ENCODE results near the gene MPDU1. TPM values are rescaled to one million over a fixed set of nuclear protein-coding genes. Genes with fewer than 3 reads are reported as not detected.
"Not testable (repeated sequence)": the region's sequence is repeated elsewhere in the genome, so short reads cannot be mapped to it uniquely, and the experiment has no call there.

The MPDU1 gene
- total and polyA plus RNA-seq, 2 of the 4 experiments (the other 2 are of a cell fraction) = 135 to 149 TPM

DNA sequence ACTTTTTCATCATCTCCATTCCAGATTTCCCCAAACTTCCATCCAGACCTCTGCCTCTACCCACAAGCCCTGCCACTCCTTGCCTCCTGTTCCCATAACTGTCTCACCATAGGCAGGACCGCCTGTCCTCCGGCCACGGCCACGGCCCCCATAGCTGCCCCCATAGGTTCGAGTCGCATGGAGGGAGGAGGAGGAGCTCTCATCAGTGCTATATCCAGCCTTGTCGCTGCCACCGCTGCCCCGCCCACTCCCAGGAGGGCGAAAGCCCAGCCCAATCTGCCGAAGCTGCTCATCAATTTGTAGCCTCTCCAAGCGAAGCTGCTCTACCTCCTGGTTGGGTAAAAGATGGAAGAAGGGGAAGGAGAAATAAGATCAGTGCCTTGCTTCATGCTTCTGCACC lies 9.6 kb downstream of the MPDU1 start:
- Histone ChIP-seq H2BK5ac (ENCODE audit: low read depth, low read length, poor library complexity, severe bottlenecking) (no peak overlapping the region), H3K4me1 (ENCODE audit: control insufficient read depth, insufficient read depth, low read length) (peaks cover 16% of the 10 kb centered on the region), H2AK9ac (replicated peaks; ENCODE audit: low read depth, low read length, poor library complexity) (no peak overlapping the region), H3K18ac (ENCODE audit: low read depth, low read length) (no peak overlapping the region), H3K9ac (ENCODE audit: low read depth, low read length) (no peak overlapping the region), H2AK5ac (ENCODE audit: low read depth, low read length) (no peak overlapping the region), H4K8ac (ENCODE audit: low read depth in 2 of 2, low read length in 2 of 2) (no peak overlapping the region), H4K5ac (ENCODE audit: low read depth, low read length) (no peak overlapping the region), H3K4ac (ENCODE audit: low read depth, low read length) (no peak overlapping the region), H3K9me1 (ENCODE audit: insufficient read depth, low read length) (no peaks in the 10 kb centered on the region), H2BK20ac (ENCODE audit: low read depth, low read length) (no peak overlapping the region), H2AFZ (replicated peaks; ENCODE audit: low read length, poor library complexity) (no peak overlapping the region), H4K20me1 (ENCODE audit: insufficient read depth, low read length) (peaks cover 1% of the 10 kb centered on the region; the same call in 1 of the 2 replicates), H2BK120ac (ENCODE audit: low read depth, low read length) (no peak overlapping the region), H3K27me3 (ENCODE audit: control insufficient read depth, insufficient read depth, low read length) (no peaks in the 10 kb centered on the region), H3K27ac (ENCODE audit: insufficient read depth, low read length) (no peak overlapping the region), H3K36me3 (ENCODE audit: control insufficient read depth, insufficient read depth, low read length) (peaks cover 62% of the 10 kb centered on the region), H4K91ac (ENCODE audit: insufficient read depth, low read depth, low read length) (no peak overlapping the region), H3K14ac (replicated peaks; ENCODE audit: low read depth, low read length) (no peak overlapping the region), H3K9me3 (ENCODE audit: control insufficient read depth, insufficient read depth, low read length) (no peaks in the 10 kb centered on the region), H3K4me3 (ENCODE audit: insufficient read depth, low read depth, low read length) (no peak overlapping the region), H2BK15ac (ENCODE audit: low read depth, low read length) (no peak overlapping the region), H3K56ac (ENCODE audit: extremely low read depth, insufficient read depth, low read length) (no peak overlapping the region), H3K4me2 (ENCODE audit: low read depth, low read length) (no peak overlapping the region), H3K79me1 (ENCODE audit: low read depth in 1 of 2, low read length in 2 of 2) (peaks cover 11 to 39% of the 10 kb centered on the region in 2 experiments), H3K23ac (ENCODE audit: low read depth, low read length) (no peak overlapping the region)
- in situ Hi-C loops (cut with MboI; ENCODE audit: low sequenced_read_pairs) (no loop called here), intact Hi-C loops (cut with micrococcal nuclease) (no loop called here), dilution Hi-C loops (cut with HindIII; ENCODE audit: low sequenced_read_pairs, unreplicated experiment) (no loop called here)
- DNase-seq (no peak), ATAC-seq (ENCODE audit: low read depth) (no peak)
- POLR2A ChIA-PET (ENCODE audit: unreplicated experiment) = no interaction called here
- CTCF ChIA-PET = no interaction called here
- no CpG with 5 or more reads among the region's 12 CpGs for WGBS, 2 experiments (ENCODE audit: extremely low coverage in 2 of 2, insufficient read length in 1 of 2)
- TF ChIP-seq CHD1 (IDR thresholded peaks at IDR 0.05; ENCODE audit: low read depth, low read length) = no peak
- BruUV-seq (replicated peaks) = no TSS peak

DNA sequence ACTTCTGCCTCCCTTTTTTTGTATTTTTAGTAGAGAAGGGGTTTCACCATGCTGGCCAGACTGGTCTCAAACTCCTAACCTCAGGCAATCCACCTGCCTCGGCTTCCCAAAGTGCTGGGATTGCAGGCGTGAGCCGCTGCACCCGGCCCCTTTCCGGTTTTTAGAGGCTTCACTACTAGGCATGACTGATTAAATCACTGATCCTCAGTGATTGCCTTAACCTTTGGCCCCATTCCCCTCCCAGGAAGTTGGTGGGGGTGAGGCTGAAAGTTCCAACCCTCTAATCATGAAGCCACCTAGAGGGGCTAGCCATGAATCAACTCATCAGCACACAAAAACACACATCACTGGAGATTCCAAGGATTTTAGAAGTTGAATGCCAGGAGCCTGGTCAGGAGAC lies 13.9 kb downstream of the MPDU1 start:
- BruUV-seq (replicated peaks); H3K4ac ChIP-seq (ENCODE audit: low read depth, low read length); POLR2A ChIA-PET (ENCODE audit: unreplicated experiment); H2BK15ac ChIP-seq (ENCODE audit: low read depth, low read length); H2AFZ ChIP-seq (replicated peaks; ENCODE audit: low read length, poor library complexity); H3K4me1 ChIP-seq (ENCODE audit: control insufficient read depth, insufficient read depth, low read length); H2BK120ac ChIP-seq (ENCODE audit: low read depth, low read length); CTCF ChIA-PET; H2AK5ac ChIP-seq (ENCODE audit: low read depth, low read length); H3K23ac ChIP-seq (ENCODE audit: low read depth, low read length); H3K27me3 ChIP-seq (ENCODE audit: control insufficient read depth, insufficient read depth, low read length); H3K14ac ChIP-seq (replicated peaks; ENCODE audit: low read depth, low read length); H4K5ac ChIP-seq (ENCODE audit: low read depth, low read length); H2BK20ac ChIP-seq (ENCODE audit: low read depth, low read length); H2BK5ac ChIP-seq (ENCODE audit: low read depth, low read length, poor library complexity, severe bottlenecking); dilution Hi-C loops (cut with HindIII; ENCODE audit: low sequenced_read_pairs, unreplicated experiment); H3K4me2 ChIP-seq (ENCODE audit: low read depth, low read length); H3K56ac ChIP-seq (ENCODE audit: extremely low read depth, insufficient read depth, low read length); H4K91ac ChIP-seq (ENCODE audit: insufficient read depth, low read depth, low read length); H4K20me1 ChIP-seq (ENCODE audit: insufficient read depth, low read length); H4K8ac ChIP-seq (ENCODE audit: low read depth in 2 of 2, low read length in 2 of 2); ATAC-seq (ENCODE audit: low read depth); DNase-seq; H3K9me1 ChIP-seq (ENCODE audit: insufficient read depth, low read length); H3K4me3 ChIP-seq (ENCODE audit: insufficient read depth, low read depth, low read length); intact Hi-C loops (cut with micrococcal nuclease); in situ Hi-C loops (cut with MboI; ENCODE audit: low sequenced_read_pairs); H3K18ac ChIP-seq (ENCODE audit: low read depth, low read length); H3K27ac ChIP-seq (ENCODE audit: insufficient read depth, low read length); H3K9me3 ChIP-seq (ENCODE audit: control insufficient read depth, insufficient read depth, low read length); H3K9ac ChIP-seq (ENCODE audit: low read depth, low read length); H2AK9ac ChIP-seq (replicated peaks; ENCODE audit: low read depth, low read length, poor library complexity): not testable (repeated sequence)
- 100% methylated on average over 2 of the region's 5 CpGs; no CpG with 5 or more reads in 1 of the 2 experiments for WGBS, 2 experiments (ENCODE audit: extremely low coverage in 2 of 2, insufficient read length in 1 of 2)
- peaks cover 71% of the 10 kb centered on the region for H3K36me3 ChIP-seq (ENCODE audit: control insufficient read depth, insufficient read depth, low read length)
- H3K79me1 ChIP-seq (ENCODE audit: low read depth in 1 of 2, low read length in 2 of 2) = peaks cover 7 to 10% of the 10 kb centered on the region in 2 experiments; a peak in 2 of 4 replicates

Data from IMR-90 (cell line).